ENCODE results near the gene DOCK4. TPM values are rescaled to one million over a fixed set of nuclear protein-coding genes. Genes with fewer than 3 reads are reported as not detected.

Gene DOCK4
- total RNA-seq, 2 donors from 2014 or later, result 6.5 to 11.1 TPM

GRCh38 chr7:112113913-112114575 is 92.2 kb downstream of the DOCK4 start:
- no peaks in the 10 kb centered on the region for H3K36me3 ChIP-seq
- no peaks in the 10 kb centered on the region for H3K9me3 ChIP-seq
- DNase-seq, result no peak
- H3K27ac ChIP-seq, result no peak overlapping the region
- H3K27me3 ChIP-seq, result no peaks in the 10 kb centered on the region
- intact Hi-C loops (cut with DNase I), result no loop called here
- TF ChIP-seq CTCF (IDR thresholded peaks at IDR 0.05), result no peak
- no peak overlapping the region for H3K4me3 ChIP-seq
- H3K4me1 ChIP-seq, result no peaks in the 10 kb centered on the region
- no peak overlapping the region for H3K9ac ChIP-seq (ENCODE audit: low read depth in 2 of 2, low read length in 2 of 2)

DNA sequence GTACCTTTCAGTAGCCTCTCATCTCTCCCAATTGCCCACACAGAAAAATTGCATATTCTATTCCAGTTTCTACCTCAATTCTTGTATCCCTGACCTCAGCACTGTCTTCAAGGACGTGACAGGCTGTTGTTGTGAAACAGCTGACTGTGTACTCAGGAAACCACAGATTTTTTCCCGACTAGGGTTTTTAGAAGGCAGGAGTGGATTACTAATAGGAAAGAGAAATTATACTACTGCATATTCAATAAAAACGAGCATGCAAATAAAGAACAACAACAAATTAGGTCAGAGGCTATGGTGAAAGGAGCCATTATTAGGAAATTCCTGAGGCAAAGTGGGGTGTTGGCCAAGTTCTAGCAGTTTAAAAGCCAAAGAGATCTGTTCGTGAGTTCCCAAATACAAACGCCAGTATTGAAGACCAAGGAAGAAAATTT is 93.4 kb downstream of the DOCK4 start:
- Histone ChIP-seq H3K4me1 (no peaks in the 10 kb centered on the region), H3K9ac (ENCODE audit: low read depth in 2 of 2, low read length in 2 of 2) (no peak overlapping the region), H3K9me3 (no peaks in the 10 kb centered on the region), H3K4me3 (no peak overlapping the region), H3K36me3 (no peaks in the 10 kb centered on the region), H3K27me3 (no peaks in the 10 kb centered on the region), H3K27ac (no peak overlapping the region)
- TF ChIP-seq CTCF (IDR thresholded peaks at IDR 0.05), result no peak
- intact Hi-C loops (cut with DNase I), result no loop called here
- DNase-seq, result no peak

DNA sequence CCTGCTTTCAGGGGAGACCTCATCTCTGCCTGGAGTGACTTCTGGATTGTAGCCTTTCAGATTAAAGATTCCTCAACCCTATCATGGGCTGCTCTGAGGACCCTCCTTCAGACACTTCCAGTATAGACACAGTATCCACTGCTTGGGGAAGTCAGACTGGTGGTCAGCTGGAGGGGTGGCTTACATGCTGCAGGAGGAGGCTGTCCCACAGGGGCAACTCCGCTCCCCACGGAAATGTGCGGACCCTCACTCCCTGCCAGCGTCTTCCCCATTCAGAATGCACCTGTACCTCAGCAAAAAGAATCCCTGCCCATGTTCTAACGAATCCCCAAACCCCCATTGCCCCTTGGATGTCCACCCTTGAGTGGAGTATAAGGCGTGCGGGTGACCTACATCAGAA is 95.5 kb downstream of the DOCK4 start:
- H3K4me1 ChIP-seq, result no peaks in the 10 kb centered on the region
- no peak overlapping the region for H3K9ac ChIP-seq (ENCODE audit: low read depth in 2 of 2, low read length in 2 of 2)
- H3K27ac ChIP-seq, result no peak overlapping the region
- no peak overlapping the region for H3K4me3 ChIP-seq
- DNase-seq, result no peak
- H3K9me3 ChIP-seq, result no peaks in the 10 kb centered on the region
- TF ChIP-seq CTCF (IDR thresholded peaks at IDR 0.05), result no peak
- H3K27me3 ChIP-seq, result no peaks in the 10 kb centered on the region
- intact Hi-C loops (cut with DNase I), result no loop called here
- no peaks in the 10 kb centered on the region for H3K36me3 ChIP-seq

DNA sequence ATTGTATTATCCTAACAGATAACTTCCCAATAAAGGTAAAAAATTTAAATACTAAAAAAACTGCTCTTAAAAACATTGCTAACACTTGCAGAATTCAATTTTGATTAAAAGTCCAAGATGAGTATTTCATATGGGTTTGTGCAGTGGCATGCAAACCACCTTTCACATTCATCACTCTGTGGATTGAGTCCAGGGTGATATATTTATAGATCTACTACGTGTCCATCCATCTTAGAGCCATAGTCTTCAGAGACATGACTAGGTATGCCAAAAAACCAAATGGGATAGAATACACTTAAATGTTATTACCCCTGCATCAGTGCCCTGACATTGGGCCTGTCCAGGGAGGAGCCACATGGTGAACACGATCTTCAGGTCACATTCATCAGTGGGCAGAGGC is 96.0 kb downstream of the DOCK4 start:
- Histone ChIP-seq H3K36me3 (no peaks in the 10 kb centered on the region), H3K9me3 (no peaks in the 10 kb centered on the region), H3K9ac (ENCODE audit: low read depth in 2 of 2, low read length in 2 of 2) (no peak overlapping the region), H3K4me3 (no peak overlapping the region), H3K4me1 (no peaks in the 10 kb centered on the region), H3K27ac (no peak overlapping the region), H3K27me3 (no peaks in the 10 kb centered on the region)
- intact Hi-C loops (cut with DNase I), result no loop called here
- no peak for TF ChIP-seq CTCF (IDR thresholded peaks at IDR 0.05)
- no peak for DNase-seq

DNA sequence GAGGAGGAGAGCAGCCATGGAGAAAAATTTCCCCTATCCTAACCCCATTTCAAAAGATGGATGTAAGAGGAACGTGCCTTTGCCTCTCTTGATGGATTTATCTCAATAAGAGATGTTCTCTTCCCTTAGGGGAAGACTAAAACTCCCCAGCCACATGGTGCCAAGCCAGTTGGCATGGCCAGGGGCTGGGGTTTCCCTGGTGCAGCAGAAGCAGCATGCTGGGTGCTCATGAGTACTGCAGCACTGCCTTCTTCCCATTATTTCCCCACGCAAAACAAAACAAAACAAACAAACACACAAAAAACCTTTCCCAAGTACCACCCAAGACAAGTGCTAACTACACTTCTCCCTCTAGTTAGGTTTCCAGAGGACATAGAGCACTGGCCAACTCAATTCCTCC is 97.2 kb downstream of the DOCK4 start:
- Histone ChIP-seq H3K27ac (no peak overlapping the region), H3K9ac (ENCODE audit: low read depth in 2 of 2, low read length in 2 of 2) (no peak overlapping the region), H3K27me3 (no peaks in the 10 kb centered on the region), H3K4me3 (no peak overlapping the region), H3K4me1 (no peaks in the 10 kb centered on the region), H3K9me3 (no peaks in the 10 kb centered on the region), H3K36me3 (no peaks in the 10 kb centered on the region)
- no peak for TF ChIP-seq CTCF (IDR thresholded peaks at IDR 0.05)
- intact Hi-C loops (cut with DNase I), result no loop called here
- DNase-seq, result no peak

All from colonic mucosa (tissue), 4 donors.